GM23338 (cell line): ENCODE measurements around the gene ZNF385B. TPM values are rescaled to one million over a fixed set of nuclear protein-coding genes. Genes with fewer than 3 reads are reported as not detected.
"Not testable (repeated sequence)": the region's sequence is repeated elsewhere in the genome, so short reads cannot be mapped to it uniquely, and the experiment has no call there.

ENCODE experiments used
- ATAC-seq: fragments of 200-7000 bp; cut with Tn5 transposase; 3 replicates; pipeline ENCODE4 v1.9.1; 2020
- DNase-seq: peaks from one replicate; pipeline ENCODE4 v3.0.0-alpha.2; 2015; ENCODE audit warnings: low spot score
- H2AFZ ChIP-seq: fragments of 200-600 bp; sonication (generic); 2 replicates; pipeline ENCODE4 v1.8.0; 2016; ENCODE audit warnings: antibody characterized with exemption, mild to moderate bottlenecking, moderate library complexity
- H3F3A ChIP-seq: fragments of 200-600 bp; sonication (generic); replicated peaks from 2 replicates; pipeline ENCODE4 v1.8.0; 2017; ENCODE audit warnings: antibody characterized with exemption, mixed run types, low read depth
- H3K27ac ChIP-seq: fragments of 200-600 bp; sonication (generic); 2 replicates; pipeline ENCODE4 v1.6.1; 2016; ENCODE audit warnings: low read depth
- H3K27me3 ChIP-seq: fragments of 200-600 bp; sonication (generic); 2 replicates; pipeline ENCODE4 v1.8.0; 2016; ENCODE audit warnings: mild to moderate bottlenecking, mixed run types, moderate library complexity; ENCODE audit not compliant: insufficient read depth
- H3K36me3 ChIP-seq: fragments of 200-600 bp; sonication (generic); 2 replicates; pipeline ENCODE4 v1.8.0; 2016; ENCODE audit warnings: mild to moderate bottlenecking; ENCODE audit not compliant: insufficient read depth
- H3K4me1 ChIP-seq: fragments of 200-600 bp; sonication (generic); 2 replicates; pipeline ENCODE4 v1.8.0; 2016; ENCODE audit warnings: mild to moderate bottlenecking, moderate library complexity; ENCODE audit not compliant: insufficient read depth
- H3K4me2 ChIP-seq: fragments of 200-600 bp; sonication (generic); 2 replicates; pipeline ENCODE4 v1.7.1; 2017; ENCODE audit warnings: mixed run types
- H3K4me3 ChIP-seq: fragments of 200-600 bp; sonication (generic); 2 replicates; pipeline ENCODE4 v1.6.1; 2016; ENCODE audit warnings: mixed run types
- H3K79me2 ChIP-seq: fragments of 200-600 bp; sonication (generic); replicated peaks from 2 replicates; pipeline ENCODE4 v1.8.0; 2017; ENCODE audit warnings: mild to moderate bottlenecking; ENCODE audit not compliant: insufficient read depth
- H3K9me2 ChIP-seq: fragments of 200-600 bp; sonication (generic); 2 replicates; pipeline ENCODE4 v1.8.0; 2017; ENCODE audit not compliant: insufficient read depth
- H4K20me1 ChIP-seq: fragments of 200-600 bp; sonication (generic); replicated peaks from 2 replicates; pipeline ENCODE4 v1.8.0; 2017; ENCODE audit warnings: mild to moderate bottlenecking; ENCODE audit not compliant: insufficient read depth
- H3K27ac Mint-ChIP-seq: 2 replicates; pipeline ENCODE4 v1.8.0; 2020; ENCODE audit warnings: inconsistent platforms, mild to moderate bottlenecking, moderate library complexity, mixed read lengths
- H3K27me3 Mint-ChIP-seq: 3 replicates; pipeline ENCODE4 v1.8.0; 2022; ENCODE audit warnings: low read depth, mild to moderate bottlenecking, moderate library complexity, mixed read lengths, inconsistent platforms; ENCODE audit not compliant: insufficient read depth, poor library complexity
- H3K36me3 Mint-ChIP-seq: 3 replicates; pipeline ENCODE4 v1.8.0; 2021; ENCODE audit warnings: low read depth, mild to moderate bottlenecking, inconsistent platforms, moderate library complexity, mixed read lengths
- H3K4me1 Mint-ChIP-seq: 3 replicates; pipeline ENCODE4 v1.8.0; 2020; ENCODE audit warnings: mild to moderate bottlenecking, inconsistent platforms, mixed read lengths
- H3K4me3 Mint-ChIP-seq: 3 replicates; pipeline ENCODE4 v1.8.0; 2021; ENCODE audit warnings: moderate library complexity, mild to moderate bottlenecking, inconsistent platforms, mixed read lengths
- H3K9me3 Mint-ChIP-seq: 3 replicates; pipeline ENCODE4 v1.8.0; 2020; ENCODE audit warnings: moderate library complexity, mild to moderate bottlenecking, inconsistent platforms, mixed read lengths
- ETS1 ChIP-seq: IDR thresholded peaks from 2 replicates; pipeline ENCODE4 v1.6.1; 2016; ENCODE audit warnings: antibody characterized with exemption
- ZNF331 ChIP-seq: fragments of 250-450 bp; sonication (Bioruptor Pico); IDR thresholded peaks from 2 replicates; pipeline ENCODE4 v1.5.0; 2020; ENCODE audit warnings: low read depth, mild to moderate bottlenecking, moderate library complexity
- ZNF462 ChIP-seq: fragments of 250-450 bp; sonication (Bioruptor Pico); IDR thresholded peaks from 2 replicates; pipeline ENCODE4 v1.5.0; 2020; ENCODE audit warnings: mild to moderate bottlenecking, moderate library complexity
- polyA plus RNA-seq: library from polyadenylated mRNA; unstranded; fragments of >200 nt; fragmentation: Nextera tagmentation; extraction: Ambion mirVana; gene quantifications from 2 replicates; pipeline ENCODE4 v1.2.1, GENCODE V29; 2016
- total RNA-seq: library from RNA; depleted of rRNA; stranded (reverse); fragments of >200 nt; shearing (Covaris generic); gene quantifications from 2 replicates; pipeline ENCODE4 v1.2.3, GENCODE V29; 2014
- TF ChIP-seq, protein P1 (sequence below), 2 experiments: fragments of 200-600 bp in 1 of 2; sonication (generic) in 1 of 2; conservative IDR thresholded peaks; 2 replicates each; pipeline versions ENCODE4 v1.5.1 to v1.6.1; 2016 to 2017; ENCODE audit warnings: antibody characterized with exemption in 2 of 2, low read depth in 2 of 2, mild to moderate bottlenecking in 2 of 2, moderate library complexity in 1 of 2

Gene ZNF385B
- total and polyA plus RNA-seq, 2 experiments from 2014 or later, result 1.5 to 4.6 TPM

- TF ChIP-seq, protein P1, sequence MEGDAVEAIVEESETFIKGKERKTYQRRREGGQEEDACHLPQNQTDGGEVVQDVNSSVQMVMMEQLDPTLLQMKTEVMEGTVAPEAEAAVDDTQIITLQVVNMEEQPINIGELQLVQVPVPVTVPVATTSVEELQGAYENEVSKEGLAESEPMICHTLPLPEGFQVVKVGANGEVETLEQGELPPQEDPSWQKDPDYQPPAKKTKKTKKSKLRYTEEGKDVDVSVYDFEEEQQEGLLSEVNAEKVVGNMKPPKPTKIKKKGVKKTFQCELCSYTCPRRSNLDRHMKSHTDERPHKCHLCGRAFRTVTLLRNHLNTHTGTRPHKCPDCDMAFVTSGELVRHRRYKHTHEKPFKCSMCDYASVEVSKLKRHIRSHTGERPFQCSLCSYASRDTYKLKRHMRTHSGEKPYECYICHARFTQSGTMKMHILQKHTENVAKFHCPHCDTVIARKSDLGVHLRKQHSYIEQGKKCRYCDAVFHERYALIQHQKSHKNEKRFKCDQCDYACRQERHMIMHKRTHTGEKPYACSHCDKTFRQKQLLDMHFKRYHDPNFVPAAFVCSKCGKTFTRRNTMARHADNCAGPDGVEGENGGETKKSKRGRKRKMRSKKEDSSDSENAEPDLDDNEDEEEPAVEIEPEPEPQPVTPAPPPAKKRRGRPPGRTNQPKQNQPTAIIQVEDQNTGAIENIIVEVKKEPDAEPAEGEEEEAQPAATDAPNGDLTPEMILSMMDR (conservative IDR thresholded peaks at IDR 0.05; ENCODE audit: low read depth in 2 of 2), result no peak
Observed at GRCh38 chr2:179787601-179788000, 73.8 kb downstream of the ZNF385B start (continued).

DNA sequence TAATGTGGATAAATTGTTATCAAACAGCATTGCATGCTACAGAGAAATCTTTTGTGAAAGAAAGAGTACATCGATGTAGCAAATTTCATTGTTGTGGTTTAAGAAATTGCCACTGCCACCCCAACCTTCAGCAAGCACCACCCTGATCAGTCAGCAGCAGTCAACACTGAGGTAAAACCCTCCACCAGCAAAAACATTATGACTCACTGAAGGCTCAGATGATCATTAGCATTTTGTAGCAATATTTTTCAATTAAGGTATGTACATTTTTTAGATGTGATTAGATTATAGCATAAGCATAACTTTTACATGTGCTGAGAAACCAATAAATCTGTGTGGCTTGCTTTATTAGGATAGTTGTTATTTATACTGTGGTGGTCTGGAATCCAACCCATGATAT lies 75.5 kb downstream of the ZNF385B start:
- H3F3A ChIP-seq, result no peaks in the 10 kb centered on the region
- no peaks in the 10 kb centered on the region for H3K79me2 ChIP-seq
- no peak overlapping the region for H3K4me3 ChIP-seq
- H4K20me1 ChIP-seq, result no peaks in the 10 kb centered on the region
- no peaks in the 10 kb centered on the region for H3K4me1 ChIP-seq
- no peak for DNase-seq
- Mint-ChIP-seq H3K27me3 (no peaks in the 10 kb centered on the region), H3K36me3 (no peaks in the 10 kb centered on the region), H3K4me1 (no peaks in the 10 kb centered on the region), H3K4me3 (no peak overlapping the region), H3K9me3 (no peaks in the 10 kb centered on the region), H3K27ac (no peak overlapping the region)
- no peak for TF ChIP-seq ETS1
- TF ChIP-seq ZNF331, result no peak
- no peaks in the 10 kb centered on the region for H3K27me3 ChIP-seq
- H3K27ac ChIP-seq, result no peak overlapping the region
- H3K36me3 ChIP-seq, result no peaks in the 10 kb centered on the region
- ATAC-seq, result no peak
- no peaks in the 10 kb centered on the region for H3K9me2 ChIP-seq
- H2AFZ ChIP-seq, result no peak overlapping the region
- no peak overlapping the region for H3K4me2 ChIP-seq

DNA sequence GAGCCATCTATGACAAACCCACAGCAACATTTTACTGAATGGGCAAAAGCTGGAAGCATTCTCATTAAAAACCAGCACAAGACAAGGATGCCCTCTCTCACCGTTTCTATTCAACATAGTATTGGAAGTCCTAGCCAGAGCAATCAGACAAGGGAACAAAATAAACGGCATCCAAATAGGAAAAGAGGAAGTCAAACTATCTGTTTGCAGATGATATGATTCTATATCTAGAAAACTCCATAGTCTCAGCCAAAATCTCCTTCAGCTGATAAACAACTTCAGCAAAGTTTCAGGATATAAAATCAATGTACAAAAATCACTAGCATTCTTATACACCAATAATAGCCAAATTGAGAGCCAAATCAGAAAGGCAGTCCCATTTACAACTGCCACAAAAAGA lies 79.1 kb downstream of the ZNF385B start:
- H3K4me3 Mint-ChIP-seq, DNase-seq, H3K79me2 ChIP-seq, H3K9me3 Mint-ChIP-seq, H3K27me3 Mint-ChIP-seq, H2AFZ ChIP-seq, H3K36me3 ChIP-seq, H3K9me2 ChIP-seq, H3K4me3 ChIP-seq, H3K27ac Mint-ChIP-seq, H3K4me2 ChIP-seq, H3F3A ChIP-seq, H4K20me1 ChIP-seq, H3K4me1 Mint-ChIP-seq, H3K36me3 Mint-ChIP-seq, H3K27ac ChIP-seq, H3K27me3 ChIP-seq, H3K4me1 ChIP-seq, ATAC-seq: not testable (repeated sequence)

DNA sequence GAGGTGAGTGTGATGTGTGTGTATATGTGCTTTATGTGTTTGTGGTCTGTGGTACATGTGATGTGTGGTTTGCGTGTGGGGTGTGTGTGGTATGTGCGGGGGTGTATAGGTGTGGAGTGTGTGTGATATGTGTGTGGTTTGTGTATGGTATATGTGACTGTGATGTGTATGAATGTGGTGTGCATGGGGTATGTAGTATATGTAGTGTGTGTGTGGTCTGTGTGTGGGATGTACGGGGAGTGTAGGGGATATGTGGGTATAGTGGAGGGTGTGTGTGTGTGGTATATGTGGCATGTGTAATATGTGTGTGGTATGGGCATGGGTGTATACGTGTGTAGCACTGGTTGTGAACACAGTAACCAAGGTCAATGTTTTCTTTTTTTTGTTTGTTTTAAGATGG lies 87.4 kb downstream of the ZNF385B start:
- Histone ChIP-seq H3F3A (no peaks in the 10 kb centered on the region), H3K36me3 (no peaks in the 10 kb centered on the region), H3K9me2 (peaks cover 3% of the 10 kb centered on the region; the same call in 1 of the 2 replicates), H2AFZ (no peak overlapping the region), H3K27me3 (no peaks in the 10 kb centered on the region), H3K4me2 (no peak overlapping the region), H3K4me3 (no peak overlapping the region), H4K20me1 (no peaks in the 10 kb centered on the region), H3K4me1 (no peaks in the 10 kb centered on the region), H3K27ac (no peak overlapping the region), H3K79me2 (no peaks in the 10 kb centered on the region)
- Mint-ChIP-seq H3K4me1 (no peaks in the 10 kb centered on the region), H3K9me3 (no peaks in the 10 kb centered on the region; the same call in 2 of the 3 replicates), H3K27ac (no peak overlapping the region), H3K27me3 (no peaks in the 10 kb centered on the region), H3K4me3 (no peak overlapping the region), H3K36me3 (no peaks in the 10 kb centered on the region)
- DNase-seq, result no peak
- no peak for ATAC-seq
- TF ChIP-seq ZNF462 (CRISPR knock-in tag), result no peak
